NK-92 treated with Interleukin-12 subunit alpha and Interleukin-12 subunit beta, amount 100 ng/mL, for 24 hours (cell line): ENCODE data around the gene CIC.

Experiments used
- DNase-seq: peaks from one replicate; lab custom pipeline; 2025; lab: John Stamatoyannopoulos, UW

CIC gene

DNA sequence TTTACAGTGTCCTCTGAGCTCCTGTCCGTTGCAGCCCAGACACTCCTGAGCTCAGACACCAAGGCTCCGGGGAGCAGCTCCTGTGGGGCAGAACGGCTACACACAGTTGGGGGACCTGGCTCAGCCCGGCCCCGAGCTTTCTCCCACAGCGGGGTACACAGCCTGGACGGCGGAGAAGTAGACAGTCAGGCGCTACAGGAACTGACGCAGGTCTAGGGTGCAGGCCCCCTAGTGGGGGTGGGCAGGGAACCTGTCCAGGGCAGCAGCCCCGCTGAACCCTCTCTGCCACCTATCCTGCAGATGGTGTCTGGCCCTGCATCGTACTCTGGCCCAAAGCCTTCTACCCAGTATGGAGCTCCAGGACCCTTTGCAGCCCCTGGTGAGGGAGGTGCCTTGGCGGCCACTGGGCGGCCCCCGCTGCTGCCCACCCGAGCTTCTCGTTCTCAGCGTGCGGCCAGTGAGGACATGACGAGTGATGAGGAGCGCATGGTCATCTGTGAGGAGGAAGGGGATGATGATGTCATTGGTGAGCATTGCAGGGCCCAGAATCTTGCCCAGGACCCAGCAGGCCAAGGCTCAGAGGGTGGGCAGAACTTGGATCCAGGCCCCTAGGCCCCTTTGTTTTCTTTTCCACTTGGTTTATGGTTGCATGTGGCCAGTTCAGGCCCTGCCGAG, 20.0 kb downstream of the CIC start:
- no peak for DNase-seq

DNA sequence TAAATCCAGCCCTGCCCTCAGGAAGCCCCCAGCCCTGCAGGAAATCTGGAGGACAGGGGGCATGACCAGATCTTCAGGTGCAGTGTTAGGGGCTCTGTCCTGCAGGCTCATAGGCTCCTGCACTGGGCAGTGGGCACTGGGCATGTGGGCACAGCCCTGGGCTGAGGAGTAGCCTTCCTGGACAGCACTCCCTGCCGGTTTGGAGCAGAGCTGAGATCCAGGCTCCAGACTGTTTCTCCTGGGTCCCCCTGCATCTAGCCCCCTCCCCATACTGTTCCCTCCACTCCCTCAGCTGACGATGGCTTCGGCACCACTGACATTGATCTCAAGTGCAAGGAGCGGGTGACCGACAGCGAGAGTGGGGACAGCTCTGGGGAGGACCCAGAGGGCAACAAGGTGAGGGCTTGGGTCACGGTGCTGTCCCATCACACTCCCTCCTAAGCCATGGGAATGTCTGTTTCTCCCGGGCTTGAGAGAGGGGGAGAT, 20.5 kb downstream of the CIC start:
- DNase-seq: no peak

DNA sequence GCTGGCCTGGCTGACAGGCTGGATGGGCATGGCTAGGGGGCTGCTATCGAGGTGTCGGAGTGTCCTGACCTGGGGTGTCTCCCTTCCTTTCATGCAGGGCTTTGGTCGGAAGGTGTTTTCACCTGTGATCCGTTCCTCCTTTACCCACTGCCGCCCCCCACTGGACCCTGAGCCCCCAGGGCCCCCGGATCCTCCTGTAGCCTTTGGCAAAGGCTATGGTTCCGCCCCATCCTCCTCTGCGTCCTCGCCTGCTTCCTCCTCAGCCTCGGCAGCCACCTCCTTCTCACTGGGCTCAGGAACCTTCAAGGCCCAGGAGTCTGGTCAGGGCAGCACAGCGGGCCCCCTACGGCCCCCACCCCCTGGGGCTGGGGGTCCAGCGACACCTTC, 21.1 kb downstream of the CIC start:
- DNase-seq: no peak

- no peak for DNase-seq
Observed at GRCh38 chr19:42290523-42291434, 21.7 kb downstream of the CIC start.

DNA sequence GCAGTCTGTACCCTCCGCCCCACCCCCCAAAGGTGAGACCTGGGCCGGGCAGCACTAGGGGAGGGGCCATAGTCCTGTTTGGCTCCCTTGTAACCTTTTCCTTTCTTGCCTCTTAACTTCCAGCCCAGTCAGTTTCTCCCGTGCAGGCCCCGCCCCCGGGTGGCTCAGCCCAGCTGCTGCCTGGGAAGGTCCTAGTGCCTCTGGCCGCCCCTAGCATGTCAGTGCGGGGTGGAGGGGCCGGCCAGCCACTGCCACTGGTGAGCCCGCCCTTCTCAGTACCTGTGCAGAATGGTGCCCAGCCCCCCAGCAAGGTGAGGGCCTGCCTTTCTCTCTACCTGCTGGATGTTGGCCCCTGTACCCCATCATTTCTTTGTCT, 22.4 kb downstream of the CIC start:
- DNase-seq: no peak

DNA sequence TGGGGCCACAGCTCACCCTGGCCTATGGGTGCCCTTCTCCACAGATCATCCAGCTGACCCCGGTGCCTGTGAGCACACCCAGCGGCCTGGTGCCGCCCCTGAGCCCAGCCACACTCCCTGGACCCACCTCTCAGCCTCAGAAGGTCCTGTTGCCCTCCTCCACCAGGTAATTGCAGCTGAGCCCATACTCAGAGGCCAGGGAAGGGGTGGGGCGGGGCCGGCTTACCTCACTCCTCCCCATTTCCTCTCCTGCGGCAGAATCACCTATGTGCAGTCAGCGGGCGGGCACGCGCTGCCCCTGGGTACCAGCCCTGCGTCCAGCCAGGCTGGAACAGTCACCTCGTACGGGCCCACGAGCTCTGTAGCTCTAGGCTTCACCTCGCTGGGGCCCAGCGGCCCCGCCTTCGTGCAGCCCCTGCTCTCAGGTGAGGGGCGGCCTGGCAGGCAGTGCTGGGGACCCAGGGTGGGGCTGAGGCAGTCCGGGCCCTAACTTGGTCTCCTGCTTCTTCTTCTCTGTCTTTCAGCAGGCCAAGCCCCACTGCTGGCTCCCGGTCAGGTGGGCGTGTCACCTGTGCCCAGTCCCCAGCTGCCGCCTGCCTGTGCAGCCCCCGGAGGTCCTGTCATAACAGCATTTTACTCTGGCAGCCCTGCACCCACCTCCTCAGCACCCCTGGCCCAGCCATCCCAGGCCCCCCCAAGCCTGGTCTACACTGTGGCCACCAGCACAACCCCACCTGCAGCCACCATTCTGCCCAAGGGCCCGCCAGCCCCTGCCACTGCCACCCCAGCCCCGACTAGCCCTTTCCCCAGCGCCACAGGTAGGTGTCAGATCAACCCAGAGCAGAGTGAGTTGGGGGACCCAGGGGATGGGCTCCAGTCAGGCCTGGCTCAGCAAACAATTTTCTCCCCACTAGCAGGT, 23.2 kb downstream of the CIC start:
- DNase-seq: no peak

GRCh38 chr19:42292963-42293362, 23.9 kb downstream of the CIC start:
- no peak for DNase-seq

DNA sequence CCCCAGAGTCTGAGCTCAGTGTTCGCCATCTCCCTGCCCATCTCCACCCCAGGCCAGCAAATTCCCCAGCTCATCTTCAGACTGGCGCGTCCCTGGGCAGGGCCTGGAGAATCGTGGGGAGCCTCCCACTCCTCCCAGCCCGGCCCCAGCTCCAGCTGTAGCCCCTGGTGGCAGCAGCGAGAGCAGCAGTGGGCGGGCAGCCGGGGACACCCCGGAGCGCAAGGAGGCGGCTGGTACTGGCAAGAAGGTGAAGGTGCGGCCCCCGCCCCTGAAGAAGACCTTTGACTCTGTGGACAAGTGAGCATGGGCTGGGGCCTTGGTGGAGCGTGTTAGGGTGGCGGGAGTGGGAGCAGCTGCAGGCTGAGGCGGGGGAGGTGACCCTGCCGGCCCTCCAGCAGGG, 24.5 kb downstream of the CIC start:
- DNase-seq: no peak

GRCh38 chr19:42293948-42294347, 24.9 kb downstream of the CIC start:
- DNase-seq: no peak

DNA sequence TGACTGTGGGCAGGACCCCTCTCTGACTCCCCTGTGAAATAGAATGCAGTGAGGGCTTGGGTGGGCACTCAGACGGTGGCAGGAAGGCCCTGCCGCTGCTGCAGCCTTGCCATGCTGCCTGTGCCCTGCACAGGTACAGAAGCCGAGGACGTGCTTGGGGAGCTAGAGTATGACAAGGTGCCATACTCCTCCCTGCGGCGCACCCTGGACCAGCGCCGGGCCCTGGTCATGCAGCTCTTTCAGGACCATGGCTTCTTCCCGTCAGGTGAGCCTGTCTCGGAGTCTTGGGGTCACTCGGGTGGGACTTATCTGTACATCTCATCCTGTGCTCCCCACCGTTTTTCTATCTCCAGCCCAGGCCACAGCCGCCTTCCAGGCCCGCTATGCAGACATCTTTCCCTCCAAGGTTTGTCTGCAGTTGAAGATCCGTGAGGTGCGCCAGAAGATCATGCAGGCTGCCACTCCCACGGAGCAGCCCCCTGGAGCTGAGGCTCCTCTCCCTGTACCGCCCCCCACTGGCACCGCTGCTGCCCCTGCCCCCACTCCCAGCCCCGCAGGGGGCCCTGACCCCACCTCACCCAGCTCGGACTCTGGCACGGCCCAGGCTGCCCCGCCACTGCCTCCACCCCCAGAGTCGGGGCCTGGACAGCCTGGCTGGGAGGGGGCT, 25.6 kb downstream of the CIC start:
- DNase-seq: no peak

- no peak for DNase-seq
Observed at GRCh38 chr19:42295342-42295741, 26.3 kb downstream of the CIC start.

DNA sequence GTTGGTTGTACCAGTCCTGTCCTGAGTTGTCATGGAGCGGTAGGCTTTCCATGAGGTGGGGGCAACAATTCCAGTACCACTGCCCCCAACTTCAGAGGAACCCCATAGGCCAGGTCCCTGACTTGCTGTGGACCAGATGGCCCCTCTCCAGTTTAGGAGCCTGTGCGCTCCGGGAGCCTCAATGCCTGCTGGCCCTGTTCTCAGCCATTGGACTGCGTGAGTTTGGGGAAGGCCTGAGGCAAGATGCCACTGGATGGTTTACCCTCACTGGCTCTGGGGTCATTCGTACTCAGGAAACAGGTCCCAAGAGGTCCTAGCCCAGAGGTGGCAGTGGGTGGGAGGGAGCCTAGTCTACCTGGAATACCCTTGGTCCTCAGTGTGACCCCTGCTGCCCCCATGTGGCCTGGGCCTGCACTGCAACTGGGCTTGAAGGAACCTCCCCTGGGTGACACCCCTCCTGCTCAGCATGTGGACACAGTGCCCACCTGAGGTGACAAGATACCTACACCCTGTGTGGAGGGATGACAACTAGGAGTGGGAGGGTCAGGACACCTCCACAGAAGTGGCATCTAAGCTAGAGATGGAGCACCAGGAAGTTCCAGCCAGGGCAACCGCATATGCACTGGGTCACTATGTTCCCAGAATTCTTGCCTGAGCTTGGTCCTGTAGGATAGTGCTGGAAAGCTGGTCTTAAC, 26.9 kb downstream of the CIC start:
- DNase-seq: peak; percentile 65

DNA sequence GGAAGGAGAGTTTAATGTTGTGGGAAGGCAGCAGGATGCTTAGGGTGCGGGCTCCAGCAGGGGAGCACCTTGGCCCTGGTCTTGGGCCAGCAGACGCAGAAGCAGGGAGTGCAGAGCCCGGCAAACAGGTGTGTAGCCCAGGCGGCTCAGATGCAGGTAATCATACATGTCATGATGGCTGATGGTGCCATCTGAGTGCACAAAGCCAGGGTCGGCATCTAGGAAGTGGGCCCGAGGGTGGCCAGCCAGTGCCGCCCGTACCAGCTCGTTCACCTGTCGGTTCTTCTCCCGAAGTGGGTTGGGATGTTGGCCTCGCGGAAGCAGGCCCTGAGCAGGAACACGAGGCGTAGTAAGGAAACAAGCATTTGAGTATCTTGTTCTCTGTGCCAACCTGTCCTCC, 28.0 kb downstream of the CIC start:
- no peak for DNase-seq

- no peak for DNase-seq
Observed at GRCh38 chr19:42301646-42302203, 32.7 kb downstream of the CIC start, which contains the start of gene PRR19. PRR19 (plus strand) TSS chr19:42302132; CDS start chr19:42309585, 7,453 bp downstream.

- no peak for DNase-seq
Observed at GRCh38 chr19:42303101-42303464, 34.0 kb downstream of the CIC start.

DNA sequence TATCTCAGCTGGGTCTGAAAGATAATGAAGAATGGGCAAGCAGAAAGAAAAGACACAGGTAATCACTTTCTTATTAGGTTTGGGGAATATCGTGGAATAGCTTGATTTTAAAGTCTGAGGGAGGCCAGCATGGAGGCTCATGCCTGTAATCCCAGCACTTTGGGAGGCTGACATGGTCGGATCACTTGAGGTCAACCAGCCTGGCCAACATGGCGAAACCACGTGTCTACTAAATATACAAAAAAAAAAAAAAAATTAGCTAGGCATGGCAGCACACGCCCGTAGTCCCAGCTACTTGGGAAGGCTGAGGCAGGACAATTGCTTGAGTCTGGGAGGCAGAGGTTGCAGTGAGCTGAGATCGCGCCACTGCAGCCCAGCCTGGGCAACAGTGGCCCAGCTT, 34.8 kb downstream of the CIC start:
- DNase-seq: no peak

GRCh38 chr19:42306646-42307045, 37.6 kb downstream of the CIC start:
- no peak for DNase-seq

- DNase-seq: no peak
Observed at GRCh38 chr19:42309686-42310085, 40.6 kb downstream of the CIC start.

GRCh38 chr19:42311657-42312056, 42.6 kb downstream of the CIC start:
- no peak for DNase-seq

DNA sequence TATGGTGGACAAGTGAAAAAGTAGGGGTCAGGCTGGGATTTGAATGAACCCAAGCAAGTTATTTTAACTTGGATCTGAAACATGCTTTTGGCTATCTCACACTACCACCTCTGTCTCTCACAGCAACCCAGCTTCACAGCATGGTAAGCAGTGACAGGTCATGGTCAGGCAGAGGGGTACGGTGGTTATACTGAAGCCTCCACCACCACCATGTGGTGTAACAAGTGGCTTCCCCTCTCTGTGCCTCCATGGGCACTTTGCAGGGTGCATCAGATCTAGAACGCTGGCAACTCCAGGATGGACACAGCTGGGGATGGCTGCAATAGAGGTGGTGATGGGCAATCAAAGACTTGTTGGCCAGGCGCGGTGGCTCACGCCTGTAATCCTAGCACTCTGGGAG, 43.3 kb downstream of the CIC start:
- no peak for DNase-seq
